RPMI8226 (cell line): Measurements from ENCODE around the gene MROH7.
"Not testable (repeated sequence)": the region's sequence is repeated elsewhere in the genome, so short reads cannot be mapped to it uniquely, and the experiment has no call there.

Experiments
- DNase-seq: peaks from one replicate; pipeline ENCODE4 v3.0.0-alpha.2; 2015

The MROH7 gene

DNA sequence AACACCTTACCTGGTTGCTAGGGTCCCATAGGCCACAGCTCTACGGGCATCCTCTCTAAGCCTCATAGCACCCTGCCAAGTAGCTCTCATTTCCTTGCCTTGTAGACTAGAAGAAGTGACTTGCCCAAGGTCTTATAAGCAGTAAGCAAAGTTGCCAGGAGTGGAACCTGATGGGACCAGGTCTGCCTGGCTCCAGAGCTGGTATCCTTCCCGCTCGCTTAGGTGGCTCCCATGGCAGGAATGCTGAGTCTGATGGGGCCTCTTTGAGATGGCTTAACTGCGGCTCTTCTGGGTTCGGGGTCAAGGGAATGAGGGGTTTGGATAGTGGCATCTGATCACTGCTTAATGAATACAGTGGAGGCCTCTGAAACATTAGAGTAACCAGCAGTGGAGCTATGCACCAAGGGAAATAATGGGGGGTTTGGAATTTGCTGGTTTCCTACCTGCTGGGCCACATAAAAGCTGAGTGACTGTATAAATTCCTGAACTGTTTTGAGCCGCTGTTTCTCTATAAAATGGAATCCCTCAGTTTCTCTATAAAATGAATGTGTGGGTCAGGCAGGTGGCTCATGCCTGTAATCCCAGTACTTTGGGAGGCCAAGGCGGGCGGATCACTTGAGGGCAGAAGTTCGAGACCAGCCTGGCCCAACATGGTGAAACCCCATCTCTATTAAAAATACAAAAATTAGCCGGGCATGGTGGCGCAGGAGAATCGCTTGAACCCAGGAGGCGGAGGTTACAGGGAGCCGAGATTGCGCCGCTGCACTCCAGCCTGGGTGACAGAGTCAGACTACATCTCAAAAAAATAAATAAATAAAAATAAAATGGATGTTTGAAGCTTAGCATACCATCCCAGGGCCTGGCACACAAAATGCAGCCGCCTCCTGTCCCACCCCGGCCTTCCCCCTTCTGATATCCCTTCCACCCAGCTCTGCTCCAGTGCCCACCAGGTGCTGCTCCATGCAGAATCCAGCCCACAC is 30.7 kb upstream of the MROH7 start:
- DNase-seq: no peak

DNA sequence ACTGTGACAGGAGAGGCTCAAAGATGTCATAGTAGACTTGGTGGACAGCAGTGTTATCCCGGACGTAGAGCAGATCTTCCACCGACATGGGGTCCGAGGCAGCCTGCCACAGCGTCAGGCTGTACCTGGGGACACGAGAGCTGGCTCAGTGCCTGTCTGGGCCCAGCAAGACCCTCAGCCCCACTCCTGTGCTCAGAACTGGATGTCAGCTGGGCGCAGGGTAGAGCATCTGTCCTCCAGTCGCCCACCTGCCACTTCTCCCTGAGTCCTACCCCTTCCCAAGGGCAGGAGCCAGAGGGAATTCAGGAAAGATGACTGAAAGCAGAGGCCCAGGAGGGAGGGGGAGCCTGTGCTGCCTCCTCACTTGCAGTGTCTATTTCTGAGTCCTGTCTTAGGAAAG is 30.0 kb upstream of the MROH7 start:
- DNase-seq: no peak

DNA sequence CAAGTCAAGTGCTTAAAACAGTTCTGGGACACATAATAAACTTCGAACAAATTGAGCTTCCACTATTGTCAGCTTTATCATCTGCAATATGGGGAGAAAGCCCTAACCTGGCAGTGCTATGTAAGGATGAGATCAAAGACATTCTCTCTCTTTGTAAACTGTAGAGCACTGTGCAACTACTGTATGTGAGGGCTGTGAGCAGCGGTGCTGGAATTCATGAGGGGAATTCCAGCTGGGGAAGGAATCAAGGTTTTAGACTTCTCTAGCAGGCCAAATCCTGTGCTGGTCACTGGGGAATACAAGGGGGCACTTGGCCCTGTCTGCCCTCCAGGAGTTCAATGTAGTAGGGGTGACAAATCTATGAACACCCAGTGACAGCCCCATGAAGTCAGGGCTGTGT is 27.6 kb upstream of the MROH7 start:
- no peak for DNase-seq

DNA sequence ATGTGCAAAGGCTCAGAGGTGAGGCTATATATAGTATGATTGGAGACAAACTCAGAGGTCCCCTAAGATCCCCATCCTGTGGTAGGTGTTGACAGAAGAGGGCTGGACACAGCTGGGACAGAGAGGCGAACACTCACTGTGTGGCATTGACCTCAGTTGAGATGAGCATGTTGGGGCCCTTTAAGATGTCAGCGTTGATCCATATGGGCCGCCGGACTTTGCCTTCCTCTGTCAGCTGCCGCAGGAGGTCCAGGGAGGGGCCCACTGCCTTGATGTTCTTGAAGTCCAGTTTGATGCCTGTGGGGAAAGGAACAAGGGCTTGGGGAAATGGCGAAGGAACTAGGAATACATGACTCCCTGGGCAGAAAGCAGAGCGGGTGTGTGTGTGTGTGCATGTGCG is 27.0 kb upstream of the MROH7 start:
- no peak for DNase-seq

DNA sequence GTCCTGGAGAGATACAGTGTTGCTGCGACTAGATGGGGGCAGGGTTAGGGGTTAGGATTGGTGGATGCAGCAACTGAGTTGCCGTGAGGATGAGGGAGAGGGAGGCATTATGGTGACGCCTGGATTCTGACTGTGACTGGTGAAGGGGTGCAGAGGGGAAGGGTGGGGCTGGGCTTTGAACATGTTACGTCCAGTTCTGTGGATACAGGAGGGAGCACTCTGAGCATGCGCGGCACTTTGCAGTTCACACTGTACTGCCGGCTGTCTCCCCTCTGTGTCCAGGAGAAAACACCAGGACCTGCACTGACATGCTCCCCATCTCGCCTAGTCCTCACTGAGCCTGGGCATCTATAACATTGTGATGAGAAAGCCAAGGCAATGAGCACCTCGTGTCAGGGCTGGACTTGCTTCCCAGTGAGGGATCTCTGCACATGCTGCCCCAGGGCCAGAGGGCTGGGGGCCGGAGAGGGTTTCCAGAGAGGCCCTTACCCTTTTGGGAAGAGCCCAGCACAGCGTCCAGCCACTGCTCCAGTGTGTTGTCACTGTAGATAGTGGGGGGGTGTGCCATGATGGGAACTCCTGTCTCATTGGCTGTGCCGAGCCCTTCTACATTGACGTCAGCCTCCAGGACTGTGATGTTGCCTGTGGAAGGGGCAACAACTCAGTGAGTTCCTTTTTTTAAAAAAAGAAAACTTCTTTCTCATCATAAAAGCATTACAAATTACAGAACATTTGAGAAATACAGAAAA is 25.9 kb upstream of the MROH7 start:
- DNase-seq: no peak

DNA sequence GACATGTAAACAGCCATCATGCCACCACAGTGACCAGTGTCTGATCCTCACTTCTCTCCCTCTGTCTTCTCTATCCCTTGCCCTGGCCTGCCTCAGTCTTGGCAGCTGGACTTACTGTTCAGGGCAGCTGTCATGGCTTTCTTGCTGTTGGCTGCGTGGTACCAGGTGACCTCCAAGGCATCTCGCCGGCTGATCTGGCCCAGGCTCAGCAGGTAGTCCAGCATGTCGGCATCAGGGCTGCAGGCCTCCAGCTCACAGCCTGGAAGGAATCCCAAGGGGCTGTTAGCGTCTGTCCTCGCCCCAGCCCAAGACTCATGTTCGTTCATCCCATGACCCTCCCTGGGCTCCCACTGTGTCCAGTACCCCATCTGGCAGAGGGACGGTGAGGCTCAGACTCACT is 21.8 kb upstream of the MROH7 start:
- DNase-seq: no peak

DNA sequence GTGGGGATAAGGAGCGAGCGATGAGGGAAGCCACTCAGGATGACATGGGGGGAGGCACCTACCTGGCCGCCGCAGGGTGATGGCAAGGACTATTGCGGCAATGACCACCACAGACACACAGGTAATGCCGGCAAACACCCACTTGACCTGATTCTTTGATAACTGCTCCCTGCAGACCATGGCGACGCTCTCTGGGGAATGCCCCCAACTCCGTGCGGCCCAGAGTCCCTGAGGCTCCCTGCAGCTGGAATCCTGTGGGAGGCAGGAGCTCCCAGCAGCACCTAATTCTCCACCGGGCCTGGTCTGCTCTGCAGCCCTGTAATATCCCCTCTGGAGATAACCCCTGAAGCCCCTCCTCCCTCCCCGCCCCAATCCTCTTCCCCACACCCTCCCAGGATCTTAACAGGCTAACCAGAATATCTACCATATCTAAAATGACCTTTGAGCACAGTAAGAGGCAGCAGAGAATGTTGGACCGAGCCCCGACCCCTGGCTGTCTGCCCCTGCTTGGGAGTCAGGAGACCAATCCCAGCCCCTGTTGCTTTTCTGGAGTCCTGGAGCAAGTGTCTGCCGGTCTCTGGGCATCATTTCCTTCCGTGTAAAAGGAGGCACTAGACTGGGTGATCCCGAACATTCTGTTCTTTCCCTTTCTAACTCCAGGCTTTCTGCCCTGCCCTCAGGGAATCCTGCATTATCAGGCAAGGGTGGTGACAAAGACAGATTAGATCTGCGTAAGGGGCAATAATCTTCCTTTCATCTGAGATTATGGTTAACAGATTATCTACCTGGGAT is 18.2 kb upstream of the MROH7 start, which contains the start of gene FAM151A:
Gene FAM151A, minus strand, starts transcription at position 310 of the 792 bp plus-strand sequence. Its CDS starts 130 bp downstream, at position 180.
- no peak for DNase-seq

DNA sequence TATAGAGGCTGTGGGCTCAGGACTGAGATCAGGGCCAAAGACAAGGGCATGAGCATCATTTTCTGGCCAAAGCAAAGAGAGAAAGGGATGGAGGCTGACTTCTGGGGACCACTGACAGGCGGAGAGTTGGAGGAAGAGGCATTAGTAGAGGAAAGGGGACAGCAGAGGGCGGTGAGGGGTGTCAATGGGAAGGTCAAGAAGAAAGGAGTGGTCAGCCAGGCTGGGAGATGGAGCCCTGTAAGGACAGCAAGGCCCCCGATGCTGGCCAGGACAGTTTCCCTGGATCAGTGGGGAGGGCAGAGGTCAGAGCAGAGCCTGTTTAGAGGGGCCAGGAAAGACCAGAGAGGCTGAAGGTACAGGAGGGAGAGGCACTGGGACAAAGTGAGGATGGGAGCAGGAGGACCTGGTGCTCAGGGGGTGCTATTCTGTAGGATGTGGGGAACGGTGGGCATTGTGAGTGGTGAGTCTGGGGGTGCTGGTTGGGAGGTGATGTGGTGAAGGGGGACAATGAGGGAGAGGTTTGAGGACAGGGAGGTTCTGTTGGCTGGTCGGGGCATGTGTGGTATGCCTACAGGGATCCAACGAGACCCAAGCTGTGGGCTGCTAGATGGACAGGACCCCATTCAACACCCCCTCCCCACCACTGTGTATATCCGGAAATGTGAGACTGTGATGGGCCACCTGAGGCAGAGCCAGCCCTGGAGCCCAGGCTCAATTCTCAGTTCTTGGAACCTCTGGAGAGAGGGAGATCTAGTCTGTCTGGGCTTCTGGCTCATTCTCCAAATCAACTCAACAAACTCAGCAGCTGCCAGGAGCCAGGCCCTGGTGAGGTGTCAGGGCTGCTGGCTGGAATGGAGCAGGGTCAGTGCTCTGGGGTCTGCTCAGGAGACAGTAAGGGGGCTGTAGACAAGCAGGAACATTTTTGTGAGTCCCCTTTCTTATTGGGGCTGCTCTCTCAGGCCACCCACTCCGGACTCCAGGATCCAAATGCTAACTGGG is 16.8 kb upstream of the MROH7 start:
- no peak for DNase-seq

DNA sequence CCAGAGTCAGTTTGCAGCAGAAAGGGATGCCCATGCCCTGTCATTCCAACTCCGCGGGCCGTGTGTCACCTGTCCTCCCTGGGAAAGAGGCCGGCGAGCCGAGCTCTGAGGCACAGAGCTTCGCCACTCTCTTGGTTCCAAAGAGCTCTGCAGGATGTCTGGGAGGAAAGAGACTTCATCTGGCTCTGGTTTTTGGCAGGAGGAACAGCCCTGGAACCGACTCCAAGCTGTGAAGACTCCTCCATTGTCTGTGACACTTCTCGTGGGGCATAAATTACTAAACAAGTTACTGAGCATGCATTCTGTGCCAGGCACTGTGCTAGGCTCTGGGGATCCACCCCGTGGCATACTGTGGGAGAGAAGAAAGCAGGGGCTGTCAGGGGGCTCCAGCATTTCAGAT is 14.4 kb upstream of the MROH7 start:
- no peak for DNase-seq

DNA sequence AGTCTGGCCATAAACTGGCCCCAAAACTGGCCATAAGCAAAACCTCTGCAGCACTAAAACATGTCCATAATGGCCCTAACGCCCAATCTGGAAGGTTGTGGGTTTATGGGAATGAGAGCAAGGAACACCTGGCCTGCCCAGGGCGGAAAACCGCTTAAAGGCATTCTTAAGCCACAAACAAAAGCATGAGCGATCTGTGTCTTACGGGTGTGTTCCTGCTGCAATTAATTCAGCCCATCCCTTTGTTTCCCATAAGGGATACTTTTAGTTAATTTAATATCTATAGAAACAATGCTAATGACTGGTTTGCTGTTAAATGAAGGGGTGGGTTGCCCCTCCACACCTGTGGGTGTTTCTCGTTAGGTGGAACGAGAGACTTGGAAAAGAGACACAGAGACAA is 5.8 kb upstream of the MROH7 start:
- not testable (repeated sequence) for DNase-seq

DNA sequence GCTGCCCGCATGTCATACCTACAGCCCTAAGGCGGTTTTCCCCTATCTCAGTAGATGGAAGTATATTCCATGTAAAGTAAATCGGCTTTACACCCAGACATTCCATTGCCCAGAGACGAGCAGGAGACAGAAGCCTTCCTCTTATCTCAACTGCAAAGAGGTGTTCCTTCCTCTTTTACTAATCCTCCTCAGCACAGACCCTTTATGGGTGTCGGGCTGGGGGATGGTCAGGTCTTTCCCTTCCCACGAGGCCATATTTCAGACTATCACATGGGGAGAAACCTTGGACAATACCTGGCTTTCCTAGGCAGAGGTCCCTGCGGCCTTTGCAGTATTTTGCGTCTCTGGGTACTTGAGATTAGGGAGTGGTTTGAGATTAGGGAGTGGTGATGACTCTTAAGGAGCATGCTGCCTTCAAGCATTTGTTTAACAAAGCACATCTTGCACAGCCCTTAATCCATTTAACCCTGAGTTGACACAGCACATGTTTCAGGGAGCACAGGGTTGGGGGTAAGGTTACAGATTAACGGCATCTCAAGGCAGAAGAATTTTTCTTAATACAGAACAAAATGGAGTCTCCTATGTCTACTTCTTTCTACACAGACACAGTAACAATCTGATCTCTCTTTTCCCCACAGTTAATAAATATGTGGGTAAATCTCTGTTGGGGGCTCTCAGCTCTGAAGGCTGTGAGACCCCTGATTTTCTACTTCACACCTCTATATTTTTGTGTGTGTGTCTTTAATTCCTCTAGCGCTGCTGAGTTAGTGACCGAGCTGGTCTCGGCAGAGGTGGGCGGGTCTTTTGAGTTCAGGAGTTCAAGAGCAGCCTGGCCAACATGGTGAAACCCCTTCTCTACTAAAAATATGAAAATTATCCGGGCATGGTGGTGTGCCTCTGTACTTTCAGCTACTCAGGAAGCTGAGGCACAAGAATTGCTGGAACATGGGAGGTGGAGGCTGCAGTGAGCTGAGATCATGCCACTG is 4.8 kb upstream of the MROH7 start:
- DNase-seq: not testable (repeated sequence)

DNA sequence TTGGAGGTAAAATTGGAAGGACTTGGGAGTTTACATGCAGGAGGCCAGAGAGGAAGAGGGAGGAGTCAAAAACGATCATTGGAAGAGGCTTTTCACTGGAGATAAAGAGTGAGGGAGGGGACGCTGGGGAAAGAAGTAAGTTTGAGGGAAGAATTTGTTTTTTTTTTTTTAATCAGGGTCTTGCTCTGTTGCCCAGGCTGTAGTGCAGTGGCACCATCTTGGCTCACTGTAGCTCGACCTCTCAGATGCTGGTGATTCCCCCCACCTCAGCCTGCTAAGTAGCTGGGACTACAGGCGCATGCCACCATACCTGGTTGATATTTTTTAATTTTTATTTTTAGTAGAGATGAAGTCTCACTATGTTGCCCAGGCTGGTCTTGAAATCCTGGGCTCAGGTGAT is 1.2 kb upstream of the MROH7 start:
- no peak for DNase-seq

DNA sequence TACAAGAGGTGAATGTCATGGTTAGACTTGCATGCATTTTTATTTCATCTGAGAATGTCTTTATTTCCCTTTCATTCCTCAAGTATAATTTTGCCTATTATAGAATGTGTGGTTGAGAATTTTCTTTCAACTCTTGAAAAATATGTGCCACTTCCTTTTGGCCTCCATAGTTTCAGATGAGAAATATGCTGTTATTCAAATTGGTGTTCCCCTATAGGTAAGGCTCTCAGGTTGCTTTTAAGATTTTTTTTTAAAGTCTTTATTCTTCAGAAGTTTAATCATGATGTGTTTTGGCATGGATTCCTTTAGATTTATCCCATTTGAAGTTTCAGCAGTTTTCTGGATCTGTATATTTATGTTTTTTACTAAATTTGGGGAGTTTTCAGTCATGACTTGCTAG is 2.1 kb downstream of the MROH7 start:
- no peak for DNase-seq

DNA sequence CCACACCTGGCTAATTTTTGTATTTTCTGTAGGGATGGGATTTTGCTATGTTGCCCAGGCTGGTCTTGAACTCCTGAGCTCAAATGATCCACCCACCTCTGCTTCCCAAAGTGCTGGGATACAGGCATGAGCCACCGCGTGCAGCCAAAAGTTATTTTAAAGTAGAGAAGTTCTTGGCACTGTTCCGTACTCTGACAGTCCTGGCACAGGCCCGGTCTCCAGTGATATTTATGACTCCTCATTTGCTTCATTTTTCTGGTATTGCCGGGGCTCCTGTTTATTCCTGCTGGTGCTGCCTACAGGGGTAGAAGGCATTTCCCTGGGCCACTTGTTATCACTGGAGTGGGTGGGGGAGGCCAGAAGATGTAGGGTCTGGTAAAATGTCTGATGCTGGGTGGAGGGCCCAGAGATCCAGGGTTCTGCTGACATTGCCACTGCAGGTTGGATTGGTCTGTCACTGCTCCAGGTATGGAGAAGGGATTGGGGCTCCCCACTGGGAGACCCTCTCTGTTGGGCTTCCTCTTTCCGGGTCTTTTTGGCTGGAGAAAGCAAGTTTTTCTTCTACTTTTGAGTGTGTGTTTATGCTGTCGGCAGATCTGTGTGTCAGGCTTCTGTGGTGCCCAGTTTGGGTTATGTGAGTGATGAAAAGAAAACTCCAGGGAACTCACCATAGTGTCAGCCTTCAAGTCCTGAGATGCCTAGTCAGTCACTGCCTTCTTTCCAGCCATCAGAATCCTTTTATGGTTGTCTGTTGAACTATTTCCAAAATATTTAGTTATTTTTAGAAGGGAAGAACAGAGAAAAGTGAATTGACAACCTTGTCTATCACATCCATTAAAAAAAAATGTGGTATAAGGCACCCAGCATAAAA is 4.5 kb downstream of the MROH7 start:
- no peak for DNase-seq

DNA sequence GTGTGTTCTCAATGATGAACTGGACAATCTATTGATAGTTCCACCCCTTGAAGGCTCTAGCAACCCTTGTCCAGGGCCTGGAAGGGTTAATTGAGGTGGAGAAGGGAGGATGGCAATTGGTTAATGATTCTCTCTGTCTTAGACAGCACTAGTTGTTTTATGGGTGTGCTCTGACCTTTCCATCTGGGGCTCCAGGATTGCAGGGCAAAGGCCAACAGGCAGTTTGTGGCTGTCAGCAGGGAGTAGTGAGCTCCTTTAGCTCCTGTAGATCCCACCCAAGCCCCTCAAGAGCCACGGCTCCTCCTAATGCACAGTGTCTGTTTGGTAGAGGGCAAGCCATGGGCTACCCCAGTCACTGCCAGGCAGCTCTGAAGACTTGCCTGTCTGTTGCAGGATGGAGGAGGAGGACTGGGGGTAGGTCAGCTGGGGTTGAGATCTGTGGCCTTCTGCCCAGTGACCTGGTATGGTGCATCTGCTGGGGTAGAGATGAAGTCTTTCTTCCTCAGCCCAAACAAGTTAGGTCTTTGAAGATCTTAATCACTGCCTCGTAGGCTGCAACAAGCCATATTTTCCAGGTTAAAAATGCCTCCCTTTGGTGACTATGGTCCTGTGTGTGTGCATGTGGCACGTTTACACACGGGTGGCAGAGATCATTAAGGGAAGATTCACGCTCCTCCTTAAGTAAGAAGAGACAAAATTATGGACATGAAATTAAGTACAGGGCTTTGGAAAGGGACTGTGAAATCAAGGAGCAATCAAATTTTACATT is 7.7 kb downstream of the MROH7 start:
- DNase-seq: no peak

DNA sequence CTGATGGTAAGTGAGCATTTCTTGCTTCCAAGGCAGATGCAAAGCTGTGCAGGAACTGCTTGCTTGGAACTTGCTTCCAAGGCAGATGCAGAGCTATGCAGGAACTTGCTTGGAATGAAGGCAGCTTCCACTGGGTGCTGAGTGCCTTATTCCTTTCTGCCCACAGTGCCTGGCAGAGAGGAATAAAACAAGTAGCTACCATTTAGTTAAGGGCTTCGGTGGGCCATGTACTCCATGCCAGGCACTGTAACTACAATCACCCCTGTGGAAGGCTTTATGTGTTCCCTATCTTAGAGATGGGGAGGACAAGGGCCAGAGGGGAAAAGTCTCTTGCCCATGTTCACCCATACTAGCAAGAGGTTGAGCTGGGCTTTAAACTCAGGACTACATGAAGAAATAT is 8.3 kb downstream of the MROH7 start:
- no peak for DNase-seq

DNA sequence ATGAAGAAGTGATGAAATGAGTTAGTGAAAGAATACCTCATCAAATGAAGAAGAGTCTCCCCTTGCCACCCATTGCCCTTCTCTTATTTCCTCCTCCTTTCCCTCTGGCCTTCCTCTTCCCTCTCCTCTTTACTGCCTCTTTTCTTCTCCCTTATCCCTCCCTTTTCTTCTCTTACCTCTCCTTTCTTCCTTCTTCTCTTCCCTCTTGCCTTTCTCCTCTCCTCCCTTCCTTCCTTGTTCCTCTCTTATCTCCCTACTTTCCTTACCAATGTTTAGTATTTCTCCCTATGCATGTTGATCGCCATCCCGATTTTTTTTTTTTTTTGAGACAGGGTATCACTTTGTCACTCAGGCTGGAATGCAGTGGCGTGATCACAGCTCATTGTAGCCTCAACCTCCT is 8.8 kb downstream of the MROH7 start:
- no peak for DNase-seq

DNA sequence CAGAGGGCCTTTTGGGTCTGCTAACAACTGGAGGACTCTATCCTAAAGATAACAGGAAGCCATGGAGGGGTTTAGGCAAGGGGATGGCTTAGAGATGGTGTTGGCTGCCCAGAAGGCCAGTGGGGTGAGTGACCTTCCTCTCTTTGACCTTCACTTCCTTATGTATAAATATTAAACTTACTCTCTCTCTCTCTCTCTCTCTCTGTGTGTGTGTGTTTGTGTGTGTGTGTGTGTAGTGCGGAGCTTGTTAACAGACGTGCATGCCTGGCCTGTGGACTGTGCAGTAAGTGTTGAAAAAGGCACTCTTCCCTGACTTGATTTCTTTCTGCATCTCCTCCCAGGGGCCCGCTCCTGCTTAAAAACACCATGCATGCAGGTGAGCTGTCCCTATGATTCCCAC is 10.0 kb downstream of the MROH7 start:
- DNase-seq: no peak

DNA sequence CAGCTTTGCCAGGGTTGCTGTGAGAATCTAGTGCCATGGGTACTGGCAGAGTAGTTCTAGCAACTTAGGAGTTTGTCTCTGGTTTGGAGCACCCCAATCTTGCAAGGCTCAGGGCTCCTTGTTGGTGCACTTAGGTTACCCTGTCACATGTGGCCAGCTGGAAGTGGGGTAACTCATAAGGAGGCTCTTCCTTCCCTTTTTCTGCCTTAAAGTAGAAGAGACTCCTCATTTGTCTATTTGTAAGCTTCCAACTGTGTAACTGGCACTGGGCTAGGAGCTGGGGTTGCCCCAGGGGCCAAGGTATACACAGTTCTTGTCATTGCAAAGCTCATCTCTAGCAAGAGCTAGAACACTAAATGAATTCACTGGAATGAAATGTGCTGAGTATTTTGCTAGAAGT is 10.6 kb downstream of the MROH7 start:
- no peak for DNase-seq
